GM20431 (cell line): ENCODE results near the gene GALNT6.
"Not testable (repeated sequence)": the region's sequence is repeated elsewhere in the genome, so short reads cannot be mapped to it uniquely, and the experiment has no call there.

Source experiments
- in situ Hi-C: fragments of 300-500 bp; cut with MseI, MboI; formaldehyde crosslinking; loops from one replicate; pipeline ENCODE4 v1.15.0; 2020; ENCODE audit warnings: low sequenced_read_pairs; ENCODE audit not compliant: unreplicated experiment

GALNT6 gene

GRCh38 chr12:51362747-51363342 lies 28.4 kb downstream of the GALNT6 start:
- in situ Hi-C loops, result no loop called here

GRCh38 chr12:51362307-51362706 lies 28.9 kb downstream of the GALNT6 start:
- in situ Hi-C loops, result no loop called here

GRCh38 chr12:51361161-51362016 lies 29.8 kb downstream of the GALNT6 start:
- in situ Hi-C loops, result no loop called here

GRCh38 chr12:51360315-51360714 lies 30.9 kb downstream of the GALNT6 start:
- in situ Hi-C loops, result no loop called here

GRCh38 chr12:51359851-51360250 lies 31.4 kb downstream of the GALNT6 start:
- in situ Hi-C loops, result no loop called here

GRCh38 chr12:51358496-51358895 lies 32.7 kb downstream of the GALNT6 start:
- in situ Hi-C loops, result no loop called here

GRCh38 chr12:51357374-51358047 lies 33.7 kb downstream of the GALNT6 start:
- in situ Hi-C loops, result no loop called here

- in situ Hi-C loops, result no loop called here
These were observed 39.2 kb downstream of the GALNT6 start for GRCh38 chr12:51351913-51352532.

- in situ Hi-C loops, result loop anchor here (10.0 kb wide), 1 partner anchor 84 kb away; no protein-coding TSS in a partner anchor
These were observed 42.2 kb downstream of the GALNT6 start for GRCh38 chr12:51349026-51349425.

- in situ Hi-C loops, result loop anchor here (10.0 kb wide), 1 partner anchor 83 kb away; no protein-coding TSS in a partner anchor
These were observed 43.1 kb downstream of the GALNT6 start for GRCh38 chr12:51348116-51348515.

GRCh38 chr12:51346581-51346980 lies 44.6 kb downstream of the GALNT6 start, which contains the start of gene CELA1:
TSS of gene CELA1 (minus strand) at chr12:51346679. CDS start at chr12:51346638, 41 bp downstream.
- in situ Hi-C loops, result loop anchor here (10.0 kb wide), 1 partner anchor 82 kb away; no protein-coding TSS in a partner anchor

- in situ Hi-C loops, result loop anchor here (10.0 kb wide), 1 partner anchor 81 kb away; no protein-coding TSS in a partner anchor
These were observed 45.5 kb downstream of the GALNT6 start for GRCh38 chr12:51345681-51346080.

- in situ Hi-C loops, result loop anchor here (10.0 kb wide), 1 partner anchor 78 kb away; no protein-coding TSS in a partner anchor
These were observed 48.0 kb downstream of the GALNT6 start for GRCh38 chr12:51343201-51343600.

GRCh38 chr12:51342416-51342815 lies 48.8 kb downstream of the GALNT6 start:
- in situ Hi-C loops, result loop anchor here (10.0 kb wide), 1 partner anchor 78 kb away; no protein-coding TSS in a partner anchor

- in situ Hi-C loops, result loop anchor here (10.0 kb wide), 1 partner anchor 77 kb away; no protein-coding TSS in a partner anchor
These were observed 49.8 kb downstream of the GALNT6 start for GRCh38 chr12:51341251-51342007.

- in situ Hi-C loops, result loop anchor here (10.0 kb wide), 1 partner anchor 75 kb away; no protein-coding TSS in a partner anchor
These were observed 51.5 kb downstream of the GALNT6 start for GRCh38 chr12:51339750-51340149.

GRCh38 chr12:51337336-51337735 lies 53.9 kb downstream of the GALNT6 start:
- in situ Hi-C loops, result not testable (repeated sequence)

GRCh38 chr12:51335931-51336330 lies 55.3 kb downstream of the GALNT6 start:
- in situ Hi-C loops, result no loop called here

- in situ Hi-C loops, result no loop called here
These were observed 56.4 kb downstream of the GALNT6 start for GRCh38 chr12:51334764-51335163.
